HepG2 (cell line): Measurements from ENCODE around the gene ZKSCAN1. TPM values are rescaled to one million over a fixed set of nuclear protein-coding genes. Genes with fewer than 3 reads are reported as not detected.

Experiments used
- ATF4 ChIP-seq, 2 experiments: fragments of 450-650 bp in 1 of 2; sonication (generic) in 1 of 2; formaldehyde crosslinking; IDR thresholded peaks; 2 replicates each; pipeline versions ENCODE4 v1.5.0 to v1.8.0; 2020 to 2022; ENCODE audit warnings: mild to moderate bottlenecking in 1 of 2, missing genetic modification reagents in 1 of 2
- ESRRA ChIP-seq: sonication (generic); formaldehyde crosslinking; IDR thresholded peaks from 2 replicates; pipeline ENCODE4 v1.5.1; 2020; ENCODE audit warnings: mild to moderate bottlenecking, low read depth, missing genetic modification reagents
- HMG20B ChIP-seq: conservative IDR thresholded peaks from 2 replicates; pipeline ENCODE4 v1.6.1; 2016; ENCODE audit warnings: missing genetic modification reagents, missing compliant biosample characterization
- KDM6A ChIP-seq: IDR thresholded peaks from 2 replicates; pipeline ENCODE4 v1.6.1; 2016; ENCODE audit warnings: low read depth
- KLF15 ChIP-seq: sonication (generic); formaldehyde crosslinking; IDR thresholded peaks from 2 replicates; pipeline ENCODE4 v1.8.1; 2023; ENCODE audit warnings: borderline replicate concordance, mild to moderate bottlenecking, inconsistent platforms, missing genetic modification reagents, mixed read lengths
- MEF2D ChIP-seq: sonication (generic); formaldehyde crosslinking; IDR thresholded peaks from 2 replicates; pipeline ENCODE4 v1.5.1; 2020; ENCODE audit warnings: mild to moderate bottlenecking, missing genetic modification reagents
- NPAS2 ChIP-seq: sonication (generic); formaldehyde crosslinking; IDR thresholded peaks from 2 replicates; pipeline ENCODE4 v1.8.0; 2022; ENCODE audit warnings: mild to moderate bottlenecking, missing genetic modification reagents, borderline replicate concordance
- NR2C2 ChIP-seq: sonication (generic); formaldehyde crosslinking; IDR thresholded peaks from 2 replicates; pipeline ENCODE4 v1.4.0; 2020; ENCODE audit warnings: missing genetic modification reagents, mild to moderate bottlenecking, moderate library complexity, borderline replicate concordance
- POGZ ChIP-seq: sonication (generic); formaldehyde crosslinking; IDR thresholded peaks from 2 replicates; pipeline ENCODE4 v1.4.0; 2020; ENCODE audit warnings: mild to moderate bottlenecking, missing genetic modification reagents
- SETDB1 ChIP-seq: sonication (generic); formaldehyde crosslinking; IDR thresholded peaks from 2 replicates; pipeline ENCODE4 v1.5.1; 2020; ENCODE audit warnings: missing genetic modification reagents, mild to moderate bottlenecking, borderline replicate concordance
- SIX4 ChIP-seq: sonication (generic); formaldehyde crosslinking; IDR thresholded peaks from 2 replicates; pipeline ENCODE4 v1.4.0; 2020; ENCODE audit warnings: missing genetic modification reagents
- SKI ChIP-seq: fragments of 450-650 bp; IDR thresholded peaks from one replicate; pipeline ENCODE4 v1.6.1; 2018; ENCODE audit warnings: mild to moderate bottlenecking; ENCODE audit not compliant: partially characterized antibody
- SMAD1 ChIP-seq: sonication (generic); formaldehyde crosslinking; IDR thresholded peaks from 2 replicates; pipeline ENCODE4 v1.4.0; 2020; ENCODE audit warnings: missing genetic modification reagents, low read depth, mild to moderate bottlenecking, borderline replicate concordance
- SNAPC4 ChIP-seq: sonication (generic); formaldehyde crosslinking; IDR thresholded peaks from 2 replicates; pipeline ENCODE4 v1.4.0; 2020; ENCODE audit warnings: mild to moderate bottlenecking, missing genetic modification reagents
- TFDP1 ChIP-seq: IDR thresholded peaks from 2 replicates; pipeline ENCODE4 v1.6.1; 2016; ENCODE audit warnings: missing compliant biosample characterization, missing genetic modification reagents, borderline replicate concordance
- ZBTB38 ChIP-seq: sonication (generic); formaldehyde crosslinking; IDR thresholded peaks from 2 replicates; pipeline ENCODE4 v1.5.1; 2020; ENCODE audit warnings: mild to moderate bottlenecking, missing genetic modification reagents
- ZMAT3 ChIP-seq: sonication (generic); formaldehyde crosslinking; conservative IDR thresholded peaks from 2 replicates; pipeline ENCODE4 v1.7.0; 2021; ENCODE audit warnings: missing genetic modification reagents
- ZNF383 ChIP-seq: sonication (generic); formaldehyde crosslinking; IDR thresholded peaks from 2 replicates; pipeline ENCODE4 v1.4.0; 2020; ENCODE audit warnings: missing genetic modification reagents, mild to moderate bottlenecking, borderline replicate concordance
- ZNF563 ChIP-seq: sonication (generic); formaldehyde crosslinking; IDR thresholded peaks from 2 replicates; pipeline ENCODE4 v1.8.0; 2022; ENCODE audit warnings: mild to moderate bottlenecking, moderate library complexity, missing genetic modification reagents
- ZNF703 ChIP-seq: sonication (generic); formaldehyde crosslinking; IDR thresholded peaks from 2 replicates; pipeline ENCODE4 v1.5.1; 2020; ENCODE audit warnings: missing genetic modification reagents, mild to moderate bottlenecking, moderate library complexity, borderline replicate concordance
- ZNF747 ChIP-seq: sonication (generic); formaldehyde crosslinking; IDR thresholded peaks from 2 replicates; pipeline ENCODE4 v1.8.1; 2023; ENCODE audit warnings: missing genetic modification reagents, mild to moderate bottlenecking, borderline replicate concordance
- ZSCAN30 ChIP-seq: sonication (generic); formaldehyde crosslinking; IDR thresholded peaks from 2 replicates; pipeline ENCODE4 v1.5.0; 2020; ENCODE audit warnings: mild to moderate bottlenecking, missing genetic modification reagents
- polyA plus RNA-seq, 8 experiments: library from polyadenylated mRNA; depleted of rRNA in 3 of 8; stranded (reverse) in 7 of 8; unstranded in 1 of 8; fragments of >200 nt; fragmentation: Illumina TruSeq in 4 of 8; extraction: Trizol in 4 of 8; gene quantifications; 2 replicates each; pipeline versions ENCODE4 v1.2.1 to v1.2.3, GENCODE V29; 2011 to 2016; ENCODE audit warnings: low read depth in 4 of 8, missing spikeins in 1 of 8, mixed read lengths in 1 of 8; ENCODE audit not compliant: insufficient read depth in 1 of 8
- total RNA-seq, 5 experiments: library from RNA; depleted of rRNA; stranded (reverse); fragments of >200 nt; fragmentation: Illumina TruSeq; extraction: Trizol; gene quantifications; 2 replicates each; pipeline ENCODE4 v1.2.3, GENCODE V29; 2016; ENCODE audit warnings: low read depth in 1 of 5

Gene ZKSCAN1
- total and polyA plus RNA-seq, 2 of the 13 experiments (the other 11 are each of a cell fraction or from before 2014, with no cell fraction given): 46.4 to 60.6 TPM

- TF ChIP-seq SETDB1 (no peak), ESRRA (CRISPR knock-in tag) (peak; percentile 92), SNAPC4 (peak; percentile 92), ZSCAN30 (CRISPR knock-in tag) (no peak), KLF15 (CRISPR knock-in tag) (no peak), TFDP1 (CRISPR knock-in tag) (no peak), POGZ (peak; percentile 87; the same call in 1 of the 2 replicates), ZNF563 (no peak), MEF2D (peak; percentile 89), ZNF383 (CRISPR knock-in tag) (no peak), ATF4 (CRISPR knock-in tag; IDR thresholded peaks at IDR 0.05) (peak in 1 of 2 experiments; percentile 76; a peak in 2 of 4 replicates), NR2C2 (peak; percentile 84), SMAD1 (CRISPR knock-in tag) (no peak; the same call in 1 of the 2 replicates), NPAS2 (0 out of 2 replicates have a peak, but pooled peaks have one; percentile 66), SIX4 (peak; percentile 33), ZBTB38 (CRISPR knock-in tag) (peak; percentile 87), SKI (peak; percentile 96), ZNF703 (CRISPR knock-in tag) (peak; percentile 95), ZNF747 (CRISPR knock-in tag) (no peak; the same call in none of the 2 replicates), KDM6A (CRISPR knock-in tag) (peak; percentile 99), ZMAT3 (CRISPR knock-in tag) (peak; percentile 76), HMG20B (peak; percentile 79)
Observed at GRCh38 chr7:100003711-100004661, 11.4 kb upstream of the ZKSCAN1 start (continued).
